K562 (cell line): ENCODE measurements around the gene HPN. TPM values are rescaled to one million over a fixed set of nuclear protein-coding genes. Genes with fewer than 3 reads are reported as not detected.
A peak's percentile ranks its signal among the peaks of the same experiment; 100 is the strongest.

Experiments
- ARNT ChIP-seq, 2 experiments: fragments of 450-650 bp; IDR thresholded peaks; 2 replicates each; pipeline ENCODE4 v1.6.1; 2016; ENCODE audit warnings: mild to moderate bottlenecking in 1 of 2
- BCLAF1 ChIP-seq, 2 experiments: fragments of 450-650 bp in 1 of 2; IDR thresholded peaks; 2 replicates each; pipeline ENCODE4 v1.6.1; 2011 to 2017; ENCODE audit warnings: low read depth in 2 of 2, antibody characterized with exemption in 1 of 2, borderline replicate concordance in 1 of 2, low read length in 1 of 2, mild to moderate bottlenecking in 1 of 2, mixed read lengths in 1 of 2; ENCODE audit not compliant: control insufficient read depth in 1 of 2
- CREB3L1 ChIP-seq: fragments of 450-650 bp; IDR thresholded peaks from 2 replicates; pipeline ENCODE4 v1.6.1; 2014; ENCODE audit warnings: low read depth, mild to moderate bottlenecking, moderate library complexity, borderline replicate concordance
- HNRNPH1 ChIP-seq: fragments of 200-400 bp; formaldehyde crosslinking; optimal IDR thresholded peaks from 2 replicates; pipeline ENCODE3; 2017; ENCODE audit warnings: low read depth, mild to moderate bottlenecking, low read length, moderate library complexity
- HNRNPL ChIP-seq: fragments of 200-400 bp; formaldehyde crosslinking; IDR thresholded peaks from 2 replicates; pipeline ENCODE4 v1.6.1; 2017; ENCODE audit warnings: low read depth, mild to moderate bottlenecking, low read length
- JUN ChIP-seq, 2 experiments: sonication (generic) in 1 of 2; formaldehyde crosslinking in 1 of 2; IDR thresholded peaks; 2 replicates each; pipeline versions ENCODE4 v1.6.1 to v1.8.0; 2012 to 2022; ENCODE audit warnings: borderline replicate concordance in 2 of 2, mild to moderate bottlenecking in 2 of 2, improper control_type of control experiment in 1 of 2, low read depth in 1 of 2, low read length in 1 of 2, missing genetic modification reagents in 1 of 2
- RAD51 ChIP-seq: fragments of 450-650 bp; IDR thresholded peaks from 2 replicates; pipeline ENCODE4 v1.7.1; 2016; ENCODE audit warnings: low read depth, mild to moderate bottlenecking, borderline replicate concordance
- RBM34 ChIP-seq: fragments of 200-400 bp; formaldehyde crosslinking; IDR thresholded peaks from 2 replicates; pipeline ENCODE4 v1.6.1; 2018; ENCODE audit warnings: low read length, borderline replicate concordance; ENCODE audit not compliant: insufficient read depth
- RREB1 ChIP-seq: fragments of 250-450 bp; sonication (Bioruptor Pico); IDR thresholded peaks from 2 replicates; pipeline ENCODE4 v1.4.0; 2020
- SMAD1 ChIP-seq: fragments of 150-350 bp; IDR thresholded peaks from 2 replicates; pipeline ENCODE4 v1.6.1; 2014; ENCODE audit warnings: low read length, low read depth; ENCODE audit not compliant: partially characterized antibody
- SMARCA5 ChIP-seq: fragments of 450-650 bp; IDR thresholded peaks from 2 replicates; pipeline ENCODE4 v1.6.1; 2016
- TCF3 ChIP-seq: sonication (generic); formaldehyde crosslinking; IDR thresholded peaks from 2 replicates; pipeline ENCODE4 v1.4.0; 2020; ENCODE audit warnings: mild to moderate bottlenecking, missing genetic modification reagents
- ZNF175 ChIP-seq: fragments of 200-800 bp; sonication (Bioruptor generic); IDR thresholded peaks from 2 replicates; pipeline ENCODE4 v1.6.1; 2016; ENCODE audit warnings: low read depth, mild to moderate bottlenecking, missing genetic modification characterization, missing compliant biosample characterization
- ZNF584 ChIP-seq: fragments of 200-800 bp; sonication (Bioruptor generic); IDR thresholded peaks from 2 replicates; pipeline ENCODE4 v1.6.1; 2016; ENCODE audit warnings: low read depth, mild to moderate bottlenecking, missing genetic modification characterization, missing compliant biosample characterization
- ZNF75A ChIP-seq: fragments of 450-650 bp; formaldehyde crosslinking; IDR thresholded peaks from 2 replicates; pipeline ENCODE4 v1.4.0; 2020; ENCODE audit warnings: mild to moderate bottlenecking
- ZNF76 ChIP-seq: fragments of 250-450 bp; sonication (Bioruptor Pico); IDR thresholded peaks from 2 replicates; pipeline ENCODE4 v1.4.0; 2020; ENCODE audit warnings: mild to moderate bottlenecking, moderate library complexity, borderline replicate concordance
- polyA plus RNA-seq, 8 experiments: library from polyadenylated mRNA; depleted of rRNA in 4 of 8; stranded (reverse) in 5 of 8; unstranded in 3 of 8; fragments of >200 nt; fragmentation: Nextera tagmentation in 2 of 8; fragmentation: Illumina TruSeq in 1 of 8; extraction: Ambion mirVana in 2 of 8; extraction: Trizol in 1 of 8; gene quantifications; 2 replicates each; pipeline versions ENCODE4 v1.2.1 to v1.2.3, GENCODE V29; 2011 to 2014; ENCODE audit warnings: inconsistent platforms in 1 of 8, missing spikeins in 1 of 8
- total RNA-seq, 7 experiments: library from RNA; depleted of rRNA in 6 of 7; stranded (reverse); fragments of >200 nt in 6 of 7; fragmentation: Illumina TruSeq in 2 of 7; extraction: Trizol in 2 of 7; gene quantifications; 2 replicates each; pipeline versions ENCODE4 v1.2.1 to v1.2.3, GENCODE V29; 2011 to 2021; ENCODE audit warnings: low replicate concordance in 1 of 7

The HPN gene
- total and polyA plus RNA-seq, 9 of the 15 experiments (the other 6 are each of a cell fraction or from before 2014, with no cell fraction given), result 0.10 to 0.20 TPM; not detected in 7

GRCh38 chr19:35040826-35041547 is 534 bp upstream of the HPN start (continued):
- TF ChIP-seq RBM34, result no peak
- no peak for TF ChIP-seq ARNT (IDR thresholded peaks at IDR 0.05)
- peak; percentile 81 for TF ChIP-seq CREB3L1
- no peak for TF ChIP-seq BCLAF1 (IDR thresholded peaks at IDR 0.05; ENCODE audit: borderline replicate concordance in 1 of 2, control insufficient read depth in 1 of 2, low read depth in 2 of 2, low read length in 1 of 2)
- peak; percentile 31; the same call in 1 of the 2 replicates for TF ChIP-seq JUN (IDR thresholded peaks at IDR 0.05; ENCODE audit: borderline replicate concordance, low read depth, low read length)
- TF ChIP-seq JUN (CRISPR knock-in tag; IDR thresholded peaks at IDR 0.05; ENCODE audit: borderline replicate concordance), result no peak
- peak; percentile 83 for TF ChIP-seq TCF3
- TF ChIP-seq RREB1 (CRISPR knock-in tag), result no peak
- peak; percentile 36; the same call in 1 of the 2 replicates for TF ChIP-seq ZNF75A (CRISPR knock-in tag)
- TF ChIP-seq ZNF175 (CRISPR knock-in tag), result peak; percentile 47; the same call in 1 of the 2 replicates
- no peak for TF ChIP-seq SMARCA5
- peak; percentile 85 for TF ChIP-seq ZNF76
- TF ChIP-seq HNRNPH1, result no peak
- TF ChIP-seq SMAD1, result no peak
- peak; percentile 98 for TF ChIP-seq HNRNPL
- peak; percentile 92 for TF ChIP-seq ZNF584 (CRISPR knock-in tag)
- TF ChIP-seq RAD51, result peak; percentile 62; the same call in 1 of the 2 replicates
